HEK293 (cell line): Measurements from ENCODE around the gene EIF2S3.
"Not testable (repeated sequence)": the region's sequence is repeated elsewhere in the genome, so short reads cannot be mapped to it uniquely, and the experiment has no call there.

ENCODE experiments used
- CTCF ChIA-PET: fragments of 350-600 bp; formaldehyde crosslinking; extraction: SDS; loops from one replicate; lab custom pipeline; 2021; ENCODE audit warnings: antibody characterized with exemption; lab: Yijun Ruan, JAX
- POLR2A ChIA-PET: fragments of 300-600 bp; formaldehyde crosslinking; extraction: SDS; loops from one replicate; lab custom pipeline; 2020; ENCODE audit warnings: antibody characterized with exemption, inconsistent platforms; lab: Yijun Ruan, JAX
- H3K27ac ChIP-seq: fragments of 200-500 bp; sonication (Bioruptor generic); 2 replicates; pipeline ENCODE4 v1.5.1; 2014; ENCODE audit warnings: low read depth, low read length, control low read depth, inconsistent platforms; ENCODE audit errors: extremely low read depth
- H3K36me3 ChIP-seq, 2 experiments: fragments of 200-500 bp in 1 of 2; sonication (Bioruptor generic) in 1 of 2; 1 replicate in 1 of 2; 2 replicates in 1 of 2; pipeline ENCODE4 v1.5.1; 2014 to 2017; ENCODE audit warnings: inconsistent platforms in 2 of 2, low read length in 2 of 2; ENCODE audit not compliant: control insufficient read depth in 2 of 2, insufficient read depth in 1 of 2
- H3K4me1 ChIP-seq: fragments of 200-500 bp; sonication (Bioruptor generic); 2 replicates; pipeline ENCODE4 v1.5.1; 2014; ENCODE audit warnings: mild to moderate bottlenecking, low read length, inconsistent platforms; ENCODE audit not compliant: control insufficient read depth, insufficient read depth
- H3K4me3 ChIP-seq: 2 replicates; pipeline ENCODE4 v1.5.1; 2011; ENCODE audit warnings: low read depth, mild to moderate bottlenecking, control low read depth, low read length, moderate library complexity
- H3K9me3 ChIP-seq: fragments of 200-500 bp; sonication (Bioruptor generic); 2 replicates; pipeline ENCODE4 v1.5.1; 2014; ENCODE audit warnings: low read depth, low read length, inconsistent platforms; ENCODE audit not compliant: control insufficient read depth, insufficient read depth
- CTCF ChIP-seq: fragments of 450-650 bp; formaldehyde crosslinking; IDR thresholded peaks from 2 replicates; pipeline ENCODE4 v1.5.1; 2016; ENCODE audit warnings: missing biosample characterization, missing genetic modification characterization
- EGR2 ChIP-seq: fragments of 450-650 bp; formaldehyde crosslinking; IDR thresholded peaks from 2 replicates; pipeline ENCODE4 v1.5.1; 2016; ENCODE audit warnings: low read depth, missing biosample characterization, missing genetic modification characterization
- GLIS2 ChIP-seq: fragments of 450-650 bp; formaldehyde crosslinking; IDR thresholded peaks from 2 replicates; pipeline ENCODE4 v1.5.1; 2016; ENCODE audit warnings: missing biosample characterization, missing genetic modification characterization
- HOXA7 ChIP-seq: sonication (generic); formaldehyde crosslinking; IDR thresholded peaks from 2 replicates; pipeline ENCODE4 v1.8.1; 2022; ENCODE audit warnings: missing genetic modification reagents, borderline replicate concordance
- HOXD13 ChIP-seq: sonication (generic); formaldehyde crosslinking; IDR thresholded peaks from 2 replicates; pipeline ENCODE4 v1.8.0; 2022; ENCODE audit warnings: missing genetic modification reagents, borderline replicate concordance
- KLF17 ChIP-seq: fragments of 450-650 bp; formaldehyde crosslinking; IDR thresholded peaks from 2 replicates; pipeline ENCODE4 v1.5.1; 2016; ENCODE audit warnings: missing biosample characterization, missing genetic modification characterization
- KLF7 ChIP-seq: fragments of 450-650 bp; formaldehyde crosslinking; IDR thresholded peaks from 2 replicates; pipeline ENCODE4 v1.5.1; 2016; ENCODE audit warnings: missing biosample characterization, missing genetic modification characterization, borderline replicate concordance
- PATZ1 ChIP-seq: fragments of 450-650 bp; formaldehyde crosslinking; IDR thresholded peaks from 2 replicates; pipeline ENCODE4 v1.5.1; 2016; ENCODE audit warnings: missing biosample characterization, missing genetic modification characterization
- TCF7L2 ChIP-seq: IDR thresholded peaks from 2 replicates; pipeline ENCODE4 v1.6.1; 2011; ENCODE audit warnings: low read depth, mild to moderate bottlenecking, inconsistent platforms, low read length, moderate library complexity, borderline replicate concordance
- ZBTB17 ChIP-seq: fragments of 450-650 bp; formaldehyde crosslinking; IDR thresholded peaks from 2 replicates; pipeline ENCODE4 v1.5.1; 2016; ENCODE audit warnings: missing biosample characterization, missing genetic modification characterization
- ZNF121 ChIP-seq: fragments of 450-650 bp; formaldehyde crosslinking; IDR thresholded peaks from 2 replicates; pipeline ENCODE4 v1.5.1; 2016; ENCODE audit warnings: missing biosample characterization, missing genetic modification characterization
- ZNF292 ChIP-seq: fragments of 450-650 bp; formaldehyde crosslinking; IDR thresholded peaks from 2 replicates; pipeline ENCODE4 v1.5.1; 2016; ENCODE audit warnings: low read depth, missing biosample characterization, missing genetic modification characterization, borderline replicate concordance
- ZNF354C ChIP-seq: fragments of 450-650 bp; formaldehyde crosslinking; IDR thresholded peaks from 2 replicates; pipeline ENCODE4 v1.5.1; 2016; ENCODE audit warnings: missing biosample characterization, missing genetic modification characterization, low read depth, borderline replicate concordance
- ZNF513 ChIP-seq: fragments of 450-650 bp; IDR thresholded peaks from 2 replicates; pipeline ENCODE4 v1.5.1; 2018; ENCODE audit warnings: missing biosample characterization, missing genetic modification characterization
- ZNF544 ChIP-seq: fragments of 450-650 bp; formaldehyde crosslinking; IDR thresholded peaks from 2 replicates; pipeline ENCODE4 v1.5.0; 2017; ENCODE audit warnings: missing biosample characterization, missing genetic modification characterization
- ZNF600 ChIP-seq: fragments of 450-650 bp; formaldehyde crosslinking; IDR thresholded peaks from 2 replicates; pipeline ENCODE4 v1.5.1; 2016; ENCODE audit warnings: missing biosample characterization, missing genetic modification characterization
- ZNF654 ChIP-seq: fragments of 450-650 bp; formaldehyde crosslinking; IDR thresholded peaks from 2 replicates; pipeline ENCODE4 v1.5.1; 2016; ENCODE audit warnings: low read depth, missing biosample characterization, missing genetic modification characterization
- ZNF747 ChIP-seq: fragments of 450-650 bp; formaldehyde crosslinking; IDR thresholded peaks from 2 replicates; pipeline ENCODE4 v1.5.1; 2016; ENCODE audit warnings: missing biosample characterization, missing genetic modification characterization
- ZNF76 ChIP-seq: fragments of 450-650 bp; formaldehyde crosslinking; IDR thresholded peaks from 2 replicates; pipeline ENCODE4; 2016; ENCODE audit warnings: low read depth, missing biosample characterization, missing genetic modification characterization, borderline replicate concordance
- ZNF777 ChIP-seq: fragments of 450-650 bp; formaldehyde crosslinking; IDR thresholded peaks from 2 replicates; pipeline ENCODE4 v1.5.1; 2017; ENCODE audit warnings: missing biosample characterization, missing genetic modification characterization, borderline replicate concordance
- ZSCAN23 ChIP-seq: fragments of 450-650 bp; formaldehyde crosslinking; IDR thresholded peaks from 2 replicates; pipeline ENCODE4 v1.5.1; 2016; ENCODE audit warnings: missing biosample characterization, missing genetic modification characterization
- ZXDB ChIP-seq: fragments of 450-650 bp; formaldehyde crosslinking; IDR thresholded peaks from 2 replicates; pipeline ENCODE4 v1.5.1; 2016; ENCODE audit warnings: missing biosample characterization, missing genetic modification characterization

The EIF2S3 gene

GRCh38 chrX:24080245-24080644 is 25.5 kb downstream of the EIF2S3 start:
- H3K4me1 ChIP-seq, H3K4me3 ChIP-seq, CTCF ChIA-PET, H3K9me3 ChIP-seq, H3K27ac ChIP-seq: not testable (repeated sequence)
- 0 out of 2 replicates have a peak, but pooled peaks have one; percentile 18 for TF ChIP-seq KLF17
- TF ChIP-seq ZNF600 (tag by site-specific recombination) = 0 out of 2 replicates have a peak, but pooled peaks have one; percentile 27
- H3K36me3 ChIP-seq = peaks cover 28 to 35% of the 10 kb centered on the region in 2 experiments
- POLR2A ChIA-PET = interaction anchor here (1.0 kb wide), 1 partner anchor 77 kb away, joined by 6 read pairs; no protein-coding TSS in a partner anchor

GRCh38 chrX:24080704-24081103 is 25.9 kb downstream of the EIF2S3 start:
- ChIA-PET POLR2A (interaction anchor here (1.0 kb wide), 1 partner anchor 26 kb away, joined by 3 read pairs; the partner anchor contains the start of gene EIF2S3), CTCF (interaction anchor here (0.7 to 1.1 kb wide), 3 partner anchors 45 to 863 kb away, joined by 3 read pairs; no protein-coding TSS in a partner anchor)
- Histone ChIP-seq H3K4me3 (no peak overlapping the region), H3K4me1 (no peaks in the 10 kb centered on the region), H3K36me3 (peaks cover 24 to 31% of the 10 kb centered on the region in 2 experiments), H3K27ac (no peak overlapping the region), H3K9me3 (no peaks in the 10 kb centered on the region)
- no peak for TF ChIP-seq HOXA7

GRCh38 chrX:24081661-24082154 is 27.0 kb downstream of the EIF2S3 start:
- POLR2A ChIA-PET = interaction anchor here (0.6 to 1.3 kb wide), 9 partner anchors 27 to 445 kb away, joined by 3 to 5 read pairs (median 3); partner anchors contain the start of genes EIF2S3 and ZFX
- peak overlapping the region; percentile 19; the same call in 1 of the 2 replicates for H3K4me3 ChIP-seq
- peak overlapping the region; percentile 3; the same call in 1 of the 2 replicates for H3K27ac ChIP-seq
- TF ChIP-seq KLF7 (tag by site-specific recombination) (peak; percentile 60; the same call in 1 of the 2 replicates), ZNF76 (peak; percentile 47; the same call in 1 of the 2 replicates), ZSCAN23 (tag by site-specific recombination) (0 out of 2 replicates have a peak, but pooled peaks have one; percentile 23), KLF17 (peak; percentile 70), ZNF292 (no peak), PATZ1 (peak; percentile 69; the same call in 1 of the 2 replicates), ZNF747 (tag by site-specific recombination) (no peak), ZXDB (peak; percentile 65; the same call in 1 of the 2 replicates), ZNF354C (tag by site-specific recombination) (no peak), ZNF654 (tag by site-specific recombination) (peak; percentile 44; the same call in 1 of the 2 replicates), ZNF513 (tag by site-specific recombination) (peak; percentile 53; the same call in 1 of the 2 replicates), ZBTB17 (peak; percentile 87), ZNF777 (tag by site-specific recombination) (no peak), ZNF544 (no peak), EGR2 (tag by site-specific recombination) (peak; percentile 38), ZNF121 (tag by site-specific recombination) (peak; percentile 68; the same call in 1 of the 2 replicates), TCF7L2 (no peak), CTCF (tag by site-specific recombination) (peak; percentile 79; the same call in 1 of the 2 replicates), GLIS2 (tag by site-specific recombination) (peak; percentile 61; the same call in 1 of the 2 replicates), HOXD13 (CRISPR knock-in tag) (peak; percentile 40; the same call in 1 of the 2 replicates)

More at GRCh38 chrX:24081661-24082154, 27.0 kb downstream of the EIF2S3 start:
- Histone ChIP-seq H3K36me3 (peaks cover 13 to 21% of the 10 kb centered on the region in 2 experiments), H3K9me3 (no peaks in the 10 kb centered on the region), H3K4me1 (no peaks in the 10 kb centered on the region)
- CTCF ChIA-PET = interaction anchor here (0.6 to 1.8 kb wide), 21 partner anchors 8 to 598 kb away, joined by 3 to 28 read pairs (median 3); partner anchors contain the start of genes EIF2S3 and SAT1
